H4 (cell line): ENCODE data around the gene FAM110D. TPM values are rescaled to one million over a fixed set of nuclear protein-coding genes. Genes with fewer than 3 reads are reported as not detected.

Source experiments
- DNase-seq: peaks from one replicate; pipeline ENCODE4 v3.0.0-alpha.2; 2015; ENCODE audit warnings: low spot score
- total RNA-seq: library from RNA; depleted of rRNA; stranded (reverse); fragments of >200 nt; shearing (Covaris generic); gene quantifications from 2 replicates; pipeline ENCODE4 v1.2.3, GENCODE V29; 2014; rRNA removed

FAM110D gene
- total RNA-seq, 1 experiment from 2014 or later = 0.12 TPM

GRCh38 chr1:26188477-26188876, 29.6 kb downstream of the FAM110D start:
- no peak for DNase-seq

DNA sequence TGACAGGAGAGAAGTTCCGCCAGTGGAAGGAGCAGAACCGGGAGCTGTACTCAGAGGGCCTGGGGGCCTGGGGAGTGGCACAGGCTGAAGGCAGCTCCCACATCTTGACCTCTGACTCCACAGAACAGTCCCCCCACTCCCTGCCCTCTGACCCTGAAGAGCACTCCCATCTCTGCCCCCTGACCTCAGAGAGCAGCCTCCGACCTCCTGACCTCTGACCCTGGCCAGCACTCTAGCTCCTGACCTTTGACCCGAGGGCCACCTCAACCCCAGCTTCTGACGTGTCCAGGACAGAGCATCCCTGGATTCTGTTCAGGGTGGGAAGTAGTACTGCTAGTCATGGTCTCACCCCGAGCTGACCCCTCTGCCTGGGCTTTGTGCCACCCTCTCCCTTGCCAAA, 30.5 kb downstream of the FAM110D start:
- no peak for DNase-seq

- DNase-seq = no peak
Measured at GRCh38 chr1:26189751-26190275, 30.9 kb downstream of the FAM110D start.

GRCh38 chr1:26190373-26190987, 31.6 kb downstream of the FAM110D start, which contains the start of gene CATSPER4:
Gene CATSPER4 (plus strand): TSS chr1:26190602. CDS start chr1:26190628, 26 bp downstream.
- DNase-seq = no peak

DNA sequence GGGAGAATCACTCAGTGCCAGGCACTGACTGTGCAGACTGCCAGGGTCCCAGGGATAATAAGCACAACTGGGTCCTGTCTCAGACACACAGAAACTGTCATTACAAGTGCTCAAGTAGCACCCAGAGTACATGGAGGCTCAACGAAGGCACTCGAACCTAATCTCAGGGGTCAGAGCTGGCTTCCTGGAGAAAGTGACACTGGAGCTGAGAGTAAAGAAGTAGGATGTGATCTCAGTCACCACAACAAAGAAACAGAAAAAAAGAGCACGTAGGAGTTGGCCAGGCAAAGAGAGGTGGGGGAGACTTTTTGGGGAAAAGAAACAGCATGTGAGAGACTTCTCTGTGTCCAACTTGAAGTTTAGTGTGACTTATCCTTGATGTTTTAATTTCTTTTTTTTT, 32.9 kb downstream of the FAM110D start:
- DNase-seq = no peak

DNA sequence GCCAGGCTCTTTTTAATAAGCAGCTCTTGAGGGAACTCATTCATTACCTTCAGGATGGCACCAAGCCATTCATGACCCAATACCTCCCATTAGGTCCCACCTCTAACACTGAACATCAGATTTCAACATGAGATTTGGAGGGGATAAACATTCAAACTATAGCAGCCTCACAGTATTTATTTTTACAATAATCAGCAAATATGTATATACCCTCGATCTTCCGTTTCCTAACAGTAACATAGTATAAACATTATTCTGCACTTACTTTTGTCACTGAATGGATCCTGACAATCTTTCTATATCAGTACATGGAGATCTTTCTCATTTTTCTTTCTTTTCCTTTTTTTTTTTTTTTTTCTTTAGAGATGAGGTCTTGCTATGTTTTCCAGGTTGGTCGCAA, 36.9 kb downstream of the FAM110D start:
- DNase-seq = no peak

- DNase-seq = no peak
Measured at GRCh38 chr1:26197301-26197700, 38.4 kb downstream of the FAM110D start.

DNA sequence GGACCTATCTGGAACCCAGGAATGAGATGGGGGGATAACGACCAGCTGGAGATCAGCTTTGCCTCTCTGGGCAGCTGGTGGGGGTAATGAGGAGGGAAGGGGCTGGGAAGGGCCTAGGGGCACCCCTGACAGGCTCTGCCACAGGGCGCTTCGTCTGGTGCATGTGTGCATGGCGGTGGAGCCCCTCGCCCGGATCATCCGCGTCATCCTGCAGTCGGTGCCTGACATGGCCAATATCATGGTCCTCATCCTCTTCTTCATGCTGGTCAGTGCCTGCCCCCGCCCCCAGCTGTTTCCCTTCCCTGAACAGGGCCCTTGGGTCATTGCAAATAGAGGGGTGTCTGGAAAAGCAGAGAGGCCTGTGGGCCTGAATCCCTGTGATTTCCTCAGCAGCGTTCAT, 38.9 kb downstream of the FAM110D start:
- DNase-seq = no peak

- DNase-seq = no peak
Measured at GRCh38 chr1:26200413-26200812, 41.5 kb downstream of the FAM110D start.

- DNase-seq = no peak
Measured at GRCh38 chr1:26203642-26204318, 44.9 kb downstream of the FAM110D start.

DNA sequence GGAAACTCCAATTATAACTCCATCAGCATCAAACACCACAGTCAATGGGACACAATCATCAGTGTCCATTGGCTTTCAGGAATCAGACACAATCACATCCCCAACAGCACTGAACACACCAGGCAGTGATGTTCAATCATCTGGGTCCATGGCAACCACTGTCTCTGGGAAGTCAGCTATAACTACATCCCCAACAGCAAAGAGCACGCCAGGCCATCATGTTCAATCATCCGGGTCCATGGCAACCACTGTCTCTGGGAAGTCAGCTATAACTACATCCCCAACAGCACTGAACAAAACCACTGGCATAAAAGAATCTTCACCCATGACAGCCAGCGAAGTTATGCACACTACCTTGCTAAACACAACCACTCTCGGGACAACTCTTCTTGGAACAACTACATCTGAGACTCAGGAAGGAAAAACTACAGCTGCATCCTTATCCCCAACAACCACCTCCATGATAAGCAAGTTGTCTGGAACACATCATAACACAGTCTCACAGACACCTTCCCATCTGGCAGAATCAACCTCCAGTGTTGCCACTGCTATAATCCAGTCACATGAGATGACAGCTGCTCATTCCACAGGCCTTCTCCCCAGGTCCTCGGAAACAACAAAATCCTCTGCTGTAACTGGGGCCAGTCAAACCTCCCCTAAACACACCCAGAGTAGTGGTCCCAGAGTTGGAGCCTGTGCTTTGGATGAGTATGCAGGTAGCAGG, 51.4 kb downstream of the FAM110D start:
- DNase-seq = no peak

- no peak for DNase-seq
Measured at GRCh38 chr1:26212726-26213125, 53.8 kb downstream of the FAM110D start.

DNA sequence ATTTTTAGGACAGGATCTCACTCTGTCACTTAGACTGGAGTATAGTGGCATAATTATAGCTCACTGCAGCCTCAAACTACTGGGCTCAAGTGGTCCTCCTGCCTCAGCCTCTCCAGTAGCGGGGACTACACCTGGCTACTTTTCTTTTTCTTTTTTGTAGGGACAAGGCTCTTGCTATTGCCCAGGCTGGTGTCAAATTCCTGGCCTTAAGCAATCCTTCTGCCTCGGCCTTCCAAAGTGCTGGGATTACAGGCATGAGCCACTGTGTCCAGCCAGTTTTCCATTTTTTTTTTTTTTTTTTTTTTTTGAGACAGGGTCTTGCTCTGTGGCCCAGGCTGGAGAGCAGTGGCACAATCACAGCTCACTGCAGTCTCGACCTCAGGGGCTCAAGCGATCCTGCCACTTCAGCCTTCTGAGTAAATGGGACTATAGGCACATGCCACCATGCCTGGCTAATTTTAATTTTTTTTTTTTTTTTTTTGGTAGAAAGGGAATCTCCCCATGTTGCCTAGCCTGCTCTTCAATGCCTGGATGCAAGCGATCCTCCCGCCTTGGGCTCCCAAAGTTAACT, 54.5 kb downstream of the FAM110D start:
- DNase-seq = no peak

Other genes starting within 250 kb of the FAM110D start
- gene PAFAH2, start 161.0 kb upstream of the FAM110D start, total RNA-seq = 5.6 and 8.3 TPM in 2 replicates
- gene EXTL1, start 137.3 kb upstream of the FAM110D start, total RNA-seq = not detected in 2 replicates
- not detected in 2 replicates for gene SLC30A2, start 113.0 kb upstream of the FAM110D start, total RNA-seq
- gene TRIM63, start 91.4 kb upstream of the FAM110D start, total RNA-seq = not detected in 2 replicates
- gene PDIK1L, start 47.3 kb upstream of the FAM110D start, total RNA-seq = 5.7 and 7.3 TPM in 2 replicates
- not detected in 2 replicates for gene C1orf232, start 9.9 kb downstream of the FAM110D start, total RNA-seq
- 27.4 and 41.0 TPM in 2 replicates for gene ZNF593, start 10.8 kb downstream of the FAM110D start, total RNA-seq
- gene ZNF593OS, start 12.8 kb downstream of the FAM110D start, total RNA-seq = not detected in 2 replicates
- gene CNKSR1, start 18.4 kb downstream of the FAM110D start, total RNA-seq = not detected in 2 replicates
- gene CATSPER4, start 31.5 kb downstream of the FAM110D start, total RNA-seq = not detected in 2 replicates
- 18.1 and 21.3 TPM in 2 replicates for gene CEP85, start 75.1 kb downstream of the FAM110D start, total RNA-seq
- 77.7 and 126 TPM in 2 replicates for gene SH3BGRL3, start 121.0 kb downstream of the FAM110D start, total RNA-seq
- 0.74 and 3.8 TPM in 2 replicates for gene UBXN11, start 147.6 kb downstream of the FAM110D start, total RNA-seq
- gene CD52, start 158.9 kb downstream of the FAM110D start, total RNA-seq = 3.0 TPM in 1 of 2 replicates, not detected in the other
- gene CRYBG2, start 195.1 kb downstream of the FAM110D start, total RNA-seq = not detected in 2 replicates
- not detected in 2 replicates for gene ZNF683, start 213.7 kb downstream of the FAM110D start, total RNA-seq